SU-DHL-6 (cell line): Measurements from ENCODE around the gene RAPH1.

Experiments used
- CTCF ChIP-seq: fragments of 200-600 bp; sonication (generic); IDR thresholded peaks from one replicate; pipeline ENCODE4 v1.5.1; 2017; ENCODE audit warnings: antibody characterized with exemption, mild to moderate bottlenecking, low read length, moderate library complexity; ENCODE audit not compliant: insufficient read depth, poor library complexity, severe bottlenecking
- EZH2phosphoT487 ChIP-seq: fragments of 200-600 bp; sonication (generic), shearing (Covaris generic); conservative IDR thresholded peaks from 2 replicates; pipeline ENCODE4 v1.6.1; 2018; ENCODE audit warnings: mild to moderate bottlenecking, antibody characterized with exemption, low read length, moderate library complexity, mixed read lengths

- no peak for TF ChIP-seq CTCF
- TF ChIP-seq EZH2phosphoT487: no peak
These were observed 72.8 kb downstream of the RAPH1 start for GRCh38 chr2:203462308-203462707.
